ENCODE results near the gene TECPR2. TPM values are rescaled to one million over a fixed set of nuclear protein-coding genes. Genes with fewer than 3 reads are reported as not detected.
A peak's percentile ranks its signal among the peaks of the same experiment; 100 is the strongest.

TECPR2 gene
- total and polyA plus RNA-seq, 2 of the 13 experiments (the other 11 are each of a cell fraction or from before 2014, with no cell fraction given) = 3.5 to 5.7 TPM

- TF ChIP-seq UBTF (CRISPR knock-in tag; IDR thresholded peaks at IDR 0.05) (peak; percentile 50; the same call in 1 of the 2 replicates), E2F2 (CRISPR knock-in tag; IDR thresholded peaks at IDR 0.05; ENCODE audit: borderline replicate concordance) (no peak), NR2C2 (CRISPR knock-in tag; IDR thresholded peaks at IDR 0.05; ENCODE audit: borderline replicate concordance) (no peak), THAP8 (CRISPR knock-in tag; IDR thresholded peaks at IDR 0.05; ENCODE audit: borderline replicate concordance) (no peak), SOX5 (CRISPR knock-in tag; IDR thresholded peaks at IDR 0.05; ENCODE audit: borderline replicate concordance) (0 out of 2 replicates have a peak, but pooled peaks have one; percentile 15), THAP11 (CRISPR knock-in tag; IDR thresholded peaks at IDR 0.05) (0 out of 2 replicates have a peak, but pooled peaks have one; percentile 18), NFYB (CRISPR knock-in tag; IDR thresholded peaks at IDR 0.05) (no peak), GTF2F1 (IDR thresholded peaks at IDR 0.05; ENCODE audit: low read length) (no peak), JUN (CRISPR knock-in tag; IDR thresholded peaks at IDR 0.05) (no peak), PRMT3 (CRISPR knock-in tag; IDR thresholded peaks at IDR 0.05; ENCODE audit: borderline replicate concordance, low read depth) (no peak), FOXK2 (IDR thresholded peaks at IDR 0.05) (no peak), AKNA (CRISPR knock-in tag; IDR thresholded peaks at IDR 0.05; ENCODE audit: borderline replicate concordance) (no peak), ZNF225 (CRISPR knock-in tag; IDR thresholded peaks at IDR 0.05) (peak; percentile 65; the same call in 1 of the 2 replicates), SMC3 (IDR thresholded peaks at IDR 0.05; ENCODE audit: low read length) (peak; percentile 61; the same call in 1 of the 2 replicates), ARNT2 (CRISPR knock-in tag; IDR thresholded peaks at IDR 0.05; ENCODE audit: low read depth) (no peak), ATRX (CRISPR knock-in tag; IDR thresholded peaks at IDR 0.05; ENCODE audit: borderline replicate concordance) (no peak), SIX1 (CRISPR knock-in tag; IDR thresholded peaks at IDR 0.05; ENCODE audit: borderline replicate concordance) (no peak), IRF2 (CRISPR knock-in tag; IDR thresholded peaks at IDR 0.05) (no peak)
Observed at GRCh38 chr14:102437997-102438915, 75.5 kb downstream of the TECPR2 start (continued).
